Natural killer cell (primary cell): Measurements from ENCODE around the gene PDE8A. TPM values are rescaled to one million over a fixed set of nuclear protein-coding genes. Genes with fewer than 3 reads are reported as not detected.

Experiments used
- ATAC-seq, 3 donors: fragments of 150-1000 bp in 2 of 3; fragments of 200-7000 bp in 1 of 3; cut with Tn5 transposase; 1 replicate in 1 of 3; 2 replicates in 2 of 3; pipeline ENCODE4 v1.10.0; 2021; ENCODE audit warnings: mild to moderate bottlenecking in 2 of 3, moderate library complexity in 2 of 3
- DNase-seq, 2 donors: peaks; one replicate each; pipeline versions ENCODE4 v3.0.0 to v3.0.0-alpha.2; 2013 to 2021; ENCODE audit warnings: mixed read lengths in 1 of 2
- H3K27ac ChIP-seq: one replicate; pipeline ENCODE4 v1.5.1; 2013; ENCODE audit warnings: mild to moderate bottlenecking, low read length
- H3K27me3 ChIP-seq: one replicate; pipeline ENCODE4 v1.6.1; 2013; ENCODE audit warnings: low read length; ENCODE audit not compliant: control insufficient read depth, insufficient read depth
- H3K36me3 ChIP-seq: one replicate; pipeline ENCODE4 v1.6.1; 2013; ENCODE audit warnings: low read length; ENCODE audit not compliant: control insufficient read depth, insufficient read depth
- H3K4me1 ChIP-seq: one replicate; pipeline ENCODE4 v1.6.1; 2013; ENCODE audit warnings: low read length; ENCODE audit not compliant: control insufficient read depth, insufficient read depth
- H3K4me3 ChIP-seq: one replicate; pipeline ENCODE4 v1.5.1; 2013; ENCODE audit warnings: low read length
- H3K9me3 ChIP-seq: one replicate; pipeline ENCODE4 v1.6.1; 2013; ENCODE audit warnings: low read length; ENCODE audit not compliant: control insufficient read depth, insufficient read depth
- H3K27ac Mint-ChIP-seq, 2 donors: one replicate each; pipeline ENCODE4 v1.8.0; 2022; ENCODE audit warnings: mild to moderate bottlenecking in 2 of 2, mixed read lengths in 2 of 2, moderate library complexity in 1 of 2
- H3K27me3 Mint-ChIP-seq, 2 donors: one replicate each; pipeline ENCODE4 v1.8.0; 2022; ENCODE audit warnings: low read depth in 2 of 2, mixed read lengths in 2 of 2
- H3K36me3 Mint-ChIP-seq: one replicate; pipeline ENCODE4 v1.8.0; 2022; ENCODE audit warnings: mixed read lengths
- H3K4me1 Mint-ChIP-seq, 2 donors: one replicate each; pipeline ENCODE4 v1.8.0; 2022; ENCODE audit warnings: mixed read lengths in 2 of 2
- H3K4me3 Mint-ChIP-seq: one replicate; pipeline ENCODE4 v1.8.0; 2022; ENCODE audit warnings: mild to moderate bottlenecking, moderate library complexity, mixed read lengths
- H3K9me3 Mint-ChIP-seq, 2 donors: one replicate each; pipeline ENCODE4 v1.8.0; 2022; ENCODE audit warnings: mixed read lengths in 2 of 2
- WGBS: methylation state at CpG from one replicate; pipeline ENCODE4 v1.1.7; 2013; ENCODE audit warnings: missing lambda C conversion rate; ENCODE audit not compliant: insufficient coverage; 5-methylcytosine and 5-hydroxymethylcytosine counted together
- intact Hi-C: fragments of 100-400 bp; cut with micrococcal nuclease; formaldehyde crosslinking; loops from one replicate; pipeline ENCODE4 v1.14.2; 2022
- total RNA-seq, 4 donors: library from RNA; stranded (reverse); fragments of 120-200 nt in 1 of 4; gene quantifications; one replicate each; pipeline versions ENCODE4 v1.2.3 to v1.2.4, GENCODE V29; 2013 to 2022
- TF ChIP-seq, protein P1 (sequence below): fragments of 200-600 bp; IDR thresholded peaks from one replicate; pipeline ENCODE4 v1.8.0; 2022; ENCODE audit warnings: antibody characterized with exemption

Gene PDE8A
- total RNA-seq, 3 donors from 2014 or later (not counting 1 experiment from before 2014, with no cell fraction given) = 21.0 to 24.2 (median 23.8) TPM

- Histone ChIP-seq H3K27ac (no peak overlapping the region), H3K27me3 (no peaks in the 10 kb centered on the region), H3K36me3 (no peaks in the 10 kb centered on the region), H3K4me3 (no peak overlapping the region), H3K9me3 (no peaks in the 10 kb centered on the region), H3K4me1 (peaks cover 18% of the 10 kb centered on the region)
- H3K4me3 Mint-ChIP-seq = peak overlapping the region; percentile 29
- H3K9me3 Mint-ChIP-seq = no peaks in the 10 kb centered on the region
- TF ChIP-seq, protein P1, sequence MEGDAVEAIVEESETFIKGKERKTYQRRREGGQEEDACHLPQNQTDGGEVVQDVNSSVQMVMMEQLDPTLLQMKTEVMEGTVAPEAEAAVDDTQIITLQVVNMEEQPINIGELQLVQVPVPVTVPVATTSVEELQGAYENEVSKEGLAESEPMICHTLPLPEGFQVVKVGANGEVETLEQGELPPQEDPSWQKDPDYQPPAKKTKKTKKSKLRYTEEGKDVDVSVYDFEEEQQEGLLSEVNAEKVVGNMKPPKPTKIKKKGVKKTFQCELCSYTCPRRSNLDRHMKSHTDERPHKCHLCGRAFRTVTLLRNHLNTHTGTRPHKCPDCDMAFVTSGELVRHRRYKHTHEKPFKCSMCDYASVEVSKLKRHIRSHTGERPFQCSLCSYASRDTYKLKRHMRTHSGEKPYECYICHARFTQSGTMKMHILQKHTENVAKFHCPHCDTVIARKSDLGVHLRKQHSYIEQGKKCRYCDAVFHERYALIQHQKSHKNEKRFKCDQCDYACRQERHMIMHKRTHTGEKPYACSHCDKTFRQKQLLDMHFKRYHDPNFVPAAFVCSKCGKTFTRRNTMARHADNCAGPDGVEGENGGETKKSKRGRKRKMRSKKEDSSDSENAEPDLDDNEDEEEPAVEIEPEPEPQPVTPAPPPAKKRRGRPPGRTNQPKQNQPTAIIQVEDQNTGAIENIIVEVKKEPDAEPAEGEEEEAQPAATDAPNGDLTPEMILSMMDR = no peak
- no peaks in the 10 kb centered on the region for H3K36me3 Mint-ChIP-seq
- intact Hi-C loops = loop anchor here (10.0 kb wide), 1 partner anchor 47 kb away; the partner anchor contains the start of gene PDE8A
- no peaks in the 10 kb centered on the region for H3K27me3 Mint-ChIP-seq
- H3K27ac Mint-ChIP-seq = peak overlapping the region; percentile 61 to 71
- DNase-seq (no peak), ATAC-seq (peak in 2 of 3 donors; percentile 39 to 41)
- 84% methylated on average over 6 of the region's 6 CpGs for WGBS
- H3K4me1 Mint-ChIP-seq = peaks cover 52 to 62% of the 10 kb centered on the region in 2 donors
These were observed 49.7 kb downstream of the PDE8A start for GRCh38 chr15:85031086-85031943.

- 88% methylated on average over 2 of the region's 2 CpGs for WGBS
- DNase-seq = no peak
- H3K27me3 Mint-ChIP-seq = no peaks in the 10 kb centered on the region
- ATAC-seq = no peak
- Histone ChIP-seq H3K4me1 (peaks cover 22% of the 10 kb centered on the region), H3K27me3 (no peaks in the 10 kb centered on the region), H3K27ac (no peak overlapping the region), H3K36me3 (no peaks in the 10 kb centered on the region), H3K9me3 (no peaks in the 10 kb centered on the region), H3K4me3 (no peak overlapping the region)
- TF ChIP-seq, protein P1 = no peak
- no peaks in the 10 kb centered on the region for H3K36me3 Mint-ChIP-seq
- peak overlapping the region; percentile 29 for H3K4me3 Mint-ChIP-seq
- peaks cover 54 to 63% of the 10 kb centered on the region in 2 donors for H3K4me1 Mint-ChIP-seq
- H3K27ac Mint-ChIP-seq = peak overlapping the region; percentile 61 to 71
- intact Hi-C loops = loop anchor here (10.0 kb wide), 1 partner anchor 47 kb away; the partner anchor contains the start of gene PDE8A
- no peaks in the 10 kb centered on the region for H3K9me3 Mint-ChIP-seq
These were observed 50.4 kb downstream of the PDE8A start for GRCh38 chr15:85031944-85032558.

DNA sequence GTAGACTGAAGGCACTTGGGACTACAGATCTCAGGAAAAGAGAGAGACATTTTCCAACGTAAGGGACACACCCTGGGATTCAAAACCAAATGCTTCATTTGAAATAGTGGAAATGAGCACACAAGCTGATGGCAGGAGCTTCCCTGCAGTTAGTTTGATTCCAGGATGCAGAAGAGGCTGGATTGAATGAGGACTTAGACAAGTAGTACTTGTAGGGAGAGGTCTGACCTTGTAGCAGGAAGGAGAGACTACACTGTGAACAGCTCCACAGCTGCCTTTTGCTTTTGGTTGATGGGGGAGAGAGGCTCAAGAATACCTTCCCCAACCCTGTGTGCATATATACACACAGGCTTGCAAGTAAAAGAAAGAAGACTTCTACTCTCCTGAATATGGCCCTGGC lies 51.5 kb downstream of the PDE8A start:
- H3K27me3 ChIP-seq = no peaks in the 10 kb centered on the region
- peak overlapping the region in 1 of 2 donors; percentile 26 for H3K27ac Mint-ChIP-seq
- DNase-seq (no peak), ATAC-seq (no peak)
- no peak overlapping the region for H3K27ac ChIP-seq
- no peaks in the 10 kb centered on the region for H3K36me3 Mint-ChIP-seq
- H3K9me3 Mint-ChIP-seq = no peaks in the 10 kb centered on the region
- H3K4me1 ChIP-seq = peaks cover 22% of the 10 kb centered on the region
- no peak overlapping the region for H3K4me3 ChIP-seq
- no peaks in the 10 kb centered on the region for H3K27me3 Mint-ChIP-seq
- no peaks in the 10 kb centered on the region for H3K36me3 ChIP-seq
- TF ChIP-seq, protein P1 = no peak
- no peak overlapping the region for H3K4me3 Mint-ChIP-seq
- H3K9me3 ChIP-seq = no peaks in the 10 kb centered on the region
- intact Hi-C loops = loop anchor here (10.0 kb wide), 1 partner anchor 48 kb away; the partner anchor contains the start of gene PDE8A
- H3K4me1 Mint-ChIP-seq = peaks cover 58 to 62% of the 10 kb centered on the region in 2 donors
- 93% methylated on average over 1 of the region's 1 CpG for WGBS
